Ectodermal cell (in vitro differentiated cells): Measurements from ENCODE around the gene USP6.
A peak's percentile ranks its signal among the peaks of the same experiment; 100 is the strongest.
"Not testable (repeated sequence)": the region's sequence is repeated elsewhere in the genome, so short reads cannot be mapped to it uniquely, and the experiment has no call there.

Experiments used
- H3K27ac ChIP-seq: 2 replicates; pipeline ENCODE4 v1.7.0; 2013; ENCODE audit warnings: mild to moderate bottlenecking, low read depth, low read length; ENCODE audit not compliant: insufficient read depth, poor library complexity, severe bottlenecking
- H3K27me3 ChIP-seq: 2 replicates; pipeline ENCODE4 v1.7.0; 2013; ENCODE audit warnings: mild to moderate bottlenecking, low read length; ENCODE audit not compliant: insufficient read depth, control insufficient read depth, poor library complexity, severe bottlenecking
- H3K36me3 ChIP-seq: one replicate; pipeline ENCODE4 v1.7.0; 2013; ENCODE audit warnings: low read length; ENCODE audit not compliant: control insufficient read depth, insufficient read depth
- H3K4me1 ChIP-seq: one replicate; pipeline ENCODE4 v1.7.0; 2013; ENCODE audit warnings: low read length; ENCODE audit not compliant: control insufficient read depth, insufficient read depth
- H3K4me3 ChIP-seq: 2 replicates; pipeline ENCODE4 v1.7.0; 2013; ENCODE audit warnings: low read depth, low read length, control low read depth; ENCODE audit not compliant: insufficient read depth
- H3K9me3 ChIP-seq: 2 replicates; pipeline ENCODE4 v1.7.0; 2013; ENCODE audit warnings: mild to moderate bottlenecking, low read length, moderate library complexity; ENCODE audit not compliant: control insufficient read depth
- WGBS, 2 experiments: methylation state at CpG; one replicate each; pipeline ENCODE4 v1.1.7; 2013; ENCODE audit warnings: missing lambda C conversion rate in 2 of 2; 5-methylcytosine and 5-hydroxymethylcytosine counted together

The USP6 gene

GRCh38 chr17:5121186-5121841 lies 5.5 kb downstream of the USP6 start:
- no peaks in the 10 kb centered on the region for H3K36me3 ChIP-seq
- H3K9me3 ChIP-seq: no peaks in the 10 kb centered on the region
- H3K4me1 ChIP-seq: no peaks in the 10 kb centered on the region
- WGBS, 2 experiments: 92 to 93% methylated on average over 16 of the region's 16 CpGs
- H3K27me3 ChIP-seq: peaks cover 15% of the 10 kb centered on the region
- no peak overlapping the region for H3K4me3 ChIP-seq
- no peak overlapping the region for H3K27ac ChIP-seq

- Histone ChIP-seq H3K4me3 (peak overlapping the region; percentile 57), H3K27me3 (peaks cover 15% of the 10 kb centered on the region)
- not testable (repeated sequence) for H3K4me1 ChIP-seq, H3K36me3 ChIP-seq, H3K9me3 ChIP-seq, H3K27ac ChIP-seq
- WGBS, 2 experiments: 73 to 77% methylated on average over 7 of the region's 7 CpGs
These were observed 6.2 kb downstream of the USP6 start for GRCh38 chr17:5122056-5122455.

DNA sequence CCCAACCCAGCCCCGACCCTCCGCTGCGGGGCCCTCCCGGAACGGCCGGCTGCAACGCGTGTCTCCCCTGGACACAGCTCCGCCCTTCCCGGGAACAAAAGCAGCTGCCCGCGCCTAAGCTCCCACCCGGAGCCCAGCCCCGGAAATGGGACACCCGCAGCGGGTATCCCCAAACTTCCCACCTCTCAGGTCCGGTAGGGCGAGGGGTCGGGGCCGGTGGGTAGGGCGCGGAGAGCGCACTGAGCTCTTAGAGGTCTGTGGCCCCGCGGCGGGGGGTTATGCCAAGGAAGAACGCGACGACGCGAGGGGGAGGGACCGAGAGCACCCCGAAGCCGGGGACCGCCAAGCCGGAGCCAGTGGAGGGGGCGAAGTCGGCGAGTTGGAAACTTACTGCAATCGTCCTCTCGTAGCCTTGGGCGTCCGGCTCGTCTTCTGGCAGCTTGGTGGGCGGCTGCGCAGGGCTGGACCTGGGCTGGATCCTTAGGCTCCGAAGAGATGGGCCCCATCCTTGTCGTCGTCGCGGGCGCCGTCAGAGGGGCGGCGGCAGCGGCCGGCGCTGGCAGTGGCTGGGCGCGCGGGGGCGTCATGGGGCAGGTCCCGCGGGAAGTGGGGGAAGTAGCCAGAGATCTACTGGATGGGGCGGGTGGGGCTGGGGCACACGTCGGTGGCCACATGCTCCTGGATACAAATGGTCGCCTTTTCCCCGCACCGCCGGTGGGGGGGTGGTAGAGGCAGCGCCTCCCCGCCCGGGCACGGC lies 6.9 kb downstream of the USP6 start:
- no peaks in the 10 kb centered on the region for H3K36me3 ChIP-seq
- H3K27ac ChIP-seq: no peak overlapping the region
- H3K9me3 ChIP-seq: no peaks in the 10 kb centered on the region
- H3K27me3 ChIP-seq: peaks cover 15% of the 10 kb centered on the region
- peak overlapping the region; percentile 57 for H3K4me3 ChIP-seq
- H3K4me1 ChIP-seq: no peaks in the 10 kb centered on the region
- 7% methylated on average over 75 of the region's 75 CpGs for WGBS, 2 experiments

DNA sequence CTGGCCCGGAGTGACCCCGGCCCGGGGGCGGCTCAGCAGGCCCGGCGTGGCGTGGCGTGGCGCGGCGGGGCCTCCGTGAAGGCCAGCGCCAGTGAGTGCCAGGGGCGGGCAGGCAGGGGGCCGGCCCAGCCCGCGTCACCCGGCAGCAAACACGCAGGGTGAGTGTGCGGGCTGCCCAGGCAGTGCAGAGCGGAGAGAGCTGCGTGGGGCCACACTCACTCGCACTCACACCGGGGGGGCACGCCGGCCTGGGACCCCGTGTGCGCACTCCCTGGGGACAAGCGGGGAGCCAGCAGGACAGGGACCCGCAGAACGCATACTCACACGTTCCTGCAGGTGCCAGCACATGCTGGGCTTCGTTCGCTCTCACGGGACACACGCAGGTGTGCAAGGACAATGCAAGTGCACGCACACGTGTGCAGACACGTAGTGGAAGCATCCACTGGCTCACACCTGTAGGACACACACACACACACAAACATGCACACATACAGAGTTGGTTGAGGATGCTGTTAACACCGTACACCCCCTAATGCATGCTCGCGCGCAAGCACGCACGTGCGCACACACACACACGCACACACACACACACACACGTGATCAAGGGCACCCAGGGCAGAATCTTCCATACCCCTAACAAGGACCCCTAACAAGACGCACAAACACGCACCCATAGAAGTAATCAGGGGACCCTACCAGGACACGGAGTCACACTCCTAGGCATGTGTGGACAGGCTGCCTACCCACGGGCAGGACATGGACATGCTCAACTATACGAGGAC lies 7.7 kb downstream of the USP6 start:
- 87% methylated on average over 53 of the region's 53 CpGs for WGBS, 2 experiments
- H3K27ac ChIP-seq: no peak overlapping the region
- peaks cover 11% of the 10 kb centered on the region for H3K27me3 ChIP-seq
- H3K4me3 ChIP-seq: peak overlapping the region; percentile 57
- no peaks in the 10 kb centered on the region for H3K4me1 ChIP-seq
- no peaks in the 10 kb centered on the region for H3K36me3 ChIP-seq
- H3K9me3 ChIP-seq: no peaks in the 10 kb centered on the region

DNA sequence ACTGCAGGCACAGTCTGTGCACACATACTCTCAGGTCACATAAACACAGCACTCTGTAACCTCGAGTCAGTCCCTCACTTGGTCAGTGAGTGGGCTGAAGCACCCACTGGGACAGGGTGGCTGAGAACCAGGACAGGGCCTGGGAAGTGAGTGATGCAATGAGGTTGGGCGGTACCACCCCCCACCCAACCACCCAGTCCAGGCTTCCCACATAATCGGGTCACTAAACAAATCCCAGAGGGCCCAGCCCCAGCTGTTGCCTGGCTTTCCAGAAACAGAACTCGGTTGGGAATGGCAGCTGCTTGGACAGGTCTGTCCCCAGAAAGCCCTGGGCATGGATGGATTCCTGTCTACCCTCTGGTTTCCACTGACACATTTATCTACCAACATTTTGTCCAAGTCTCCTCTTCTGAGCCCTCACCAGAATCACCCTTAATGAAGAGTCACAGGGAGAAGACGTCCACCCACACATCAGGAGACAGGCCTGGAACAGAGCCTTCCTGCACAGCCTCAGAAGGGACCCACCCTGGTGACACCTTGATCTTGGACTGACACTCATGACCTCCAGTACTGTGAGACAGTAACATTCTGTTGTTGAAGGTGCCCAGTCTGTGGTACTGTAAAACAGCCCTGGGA lies 8.4 kb downstream of the USP6 start:
- H3K4me1 ChIP-seq, H3K36me3 ChIP-seq, H3K4me3 ChIP-seq, H3K27ac ChIP-seq, H3K9me3 ChIP-seq: not testable (repeated sequence)
- H3K27me3 ChIP-seq: peaks cover 11% of the 10 kb centered on the region
- 89 to 91% methylated on average over 5 of the region's 5 CpGs for WGBS, 2 experiments

DNA sequence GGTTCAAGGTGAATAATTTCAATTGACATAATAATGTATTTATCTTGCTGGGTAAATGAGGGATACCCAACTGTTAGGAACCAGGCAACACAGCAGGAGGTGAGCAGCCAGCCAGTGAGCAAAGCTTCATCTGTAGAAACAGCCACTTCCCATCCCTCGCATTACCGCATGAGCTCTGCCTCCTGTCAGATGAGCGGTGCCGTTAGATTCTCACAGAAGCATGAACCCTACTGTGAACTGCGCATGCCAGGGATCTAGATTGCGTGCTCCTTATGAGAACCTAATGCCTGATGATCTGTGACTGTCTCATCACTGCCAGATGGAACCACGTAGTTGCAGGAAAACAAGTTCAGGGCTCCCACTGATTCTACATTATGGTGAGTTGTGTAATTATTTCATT lies 9.1 kb downstream of the USP6 start:
- not testable (repeated sequence) for H3K27ac ChIP-seq, H3K4me1 ChIP-seq, H3K9me3 ChIP-seq, H3K4me3 ChIP-seq, H3K36me3 ChIP-seq
- WGBS, 2 experiments: 81 to 85% methylated on average over 7 of the region's 7 CpGs
- peaks cover 11% of the 10 kb centered on the region for H3K27me3 ChIP-seq

- Histone ChIP-seq H3K4me1 (no peaks in the 10 kb centered on the region), H3K27ac (no peak overlapping the region), H3K4me3 (no peak overlapping the region), H3K27me3 (peaks cover 10% of the 10 kb centered on the region), H3K9me3 (no peaks in the 10 kb centered on the region), H3K36me3 (no peaks in the 10 kb centered on the region)
- WGBS, 2 experiments: 82 to 83% methylated on average over 17 of the region's 17 CpGs
These were observed 11.1 kb downstream of the USP6 start for GRCh38 chr17:5126719-5127488.

GRCh38 chr17:5127910-5128309 lies 12.1 kb downstream of the USP6 start:
- 86 to 91% methylated on average over 4 of the region's 4 CpGs for WGBS, 2 experiments
- no peaks in the 10 kb centered on the region for H3K9me3 ChIP-seq

GRCh38 chr17:5128387-5128786 lies 12.6 kb downstream of the USP6 start:
- H3K27ac ChIP-seq, H3K9me3 ChIP-seq, H3K36me3 ChIP-seq, H3K4me3 ChIP-seq, H3K4me1 ChIP-seq, H3K27me3 ChIP-seq: not testable (repeated sequence)
- WGBS, 2 experiments: 88 to 91% methylated on average over 8 of the region's 8 CpGs

More at GRCh38 chr17:5127910-5128309, 12.1 kb downstream of the USP6 start:
- Histone ChIP-seq H3K27ac (no peak overlapping the region), H3K27me3 (no peaks in the 10 kb centered on the region), H3K4me3 (no peak overlapping the region), H3K36me3 (no peaks in the 10 kb centered on the region), H3K4me1 (no peaks in the 10 kb centered on the region)
